Transverse colon (tissue), 4 donors: ENCODE data around the gene RICTOR. TPM values are rescaled to one million over a fixed set of nuclear protein-coding genes. Genes with fewer than 3 reads are reported as not detected.

Experiments
- DNase-seq: peaks from one replicate; pipeline ENCODE4 v3.0.0-alpha.2; 2019
- H3K27ac ChIP-seq, 4 donors: fragments of 200-600 bp; sonication (generic); 2 replicates each; pipeline ENCODE4 v1.5.1; 2016 to 2018; ENCODE audit warnings: inconsistent platforms in 4 of 4
- H3K27me3 ChIP-seq: fragments of 200-600 bp; sonication (generic); 2 replicates; pipeline ENCODE4 v1.5.1; 2017; ENCODE audit warnings: inconsistent platforms
- H3K36me3 ChIP-seq, 4 donors: fragments of 200-600 bp; sonication (generic); 2 replicates each; pipeline ENCODE4 v1.5.1; 2017 to 2019; ENCODE audit warnings: inconsistent platforms in 4 of 4
- H3K4me1 ChIP-seq, 4 donors: fragments of 200-600 bp; sonication (generic); 2 replicates each; pipeline ENCODE4 v1.5.1; 2017 to 2020; ENCODE audit warnings: inconsistent platforms in 4 of 4
- H3K4me3 ChIP-seq, 4 donors: fragments of 200-600 bp; sonication (generic); 1 replicate in 1 of 4; 2 replicates in 3 of 4; pipeline versions ENCODE4 v1.5.1 to v1.6.1; 2017 to 2019; ENCODE audit warnings: inconsistent platforms in 4 of 4
- H3K9me3 ChIP-seq, 2 donors: fragments of 200-600 bp; sonication (generic); 2 replicates each; pipeline ENCODE4 v1.5.1; 2017 to 2019; ENCODE audit warnings: inconsistent platforms in 2 of 2
- EP300 ChIP-seq: sonication (generic); formaldehyde crosslinking; IDR thresholded peaks from one replicate; pipeline ENCODE4 v1.6.1; 2017; ENCODE audit warnings: antibody characterized with exemption, low read depth
- POLR2A ChIP-seq: fragments of 450-650 bp; IDR thresholded peaks from one replicate; pipeline ENCODE4 v1.6.1; 2016; ENCODE audit warnings: antibody characterized with exemption, mild to moderate bottlenecking, moderate library complexity
- POLR2AphosphoS5 ChIP-seq, 3 donors: sonication (generic); formaldehyde crosslinking; IDR thresholded peaks; one replicate each; pipeline ENCODE4 v1.6.1; 2016; ENCODE audit warnings: antibody characterized with exemption in 3 of 3
- WGBS, 2 donors: methylation state at CpG; one replicate each; pipeline ENCODE4 v1.1.5; 2018; ENCODE audit warnings: low coverage in 1 of 2; 5-methylcytosine and 5-hydroxymethylcytosine counted together
- in situ Hi-C, 4 donors: fragments of 200-750 bp; cut with MboI; loops; one replicate each; pipeline versions ENCODE4 v1.15.0 to v1.15.1; 2017; ENCODE audit warnings: low sequenced_read_pairs in 3 of 4, low pct_ligation_motif_present in 1 of 4, low pct_unique_long_range_greater_than_20kb in 1 of 4
- intact Hi-C: fragments of 100-400 bp; cut with DNase I; formaldehyde crosslinking; loops from one replicate; pipeline ENCODE4 v1.15.1; 2023; ENCODE audit warnings: low total_unique reads
- total RNA-seq, 4 donors: library from RNA; depleted of rRNA; stranded (reverse); fragments of >200 nt; gene quantifications; one replicate each; pipeline ENCODE4 v1.1.0, GENCODE V29; 2016
- TF ChIP-seq, protein P1 (sequence below), 5 experiments: fragments of 200-600 bp in 3 of 5; fragments of 450-650 bp in 2 of 5; sonication (generic) in 3 of 5; IDR thresholded peaks; 1 replicate in 2 of 5; 2 replicates in 3 of 5; pipeline ENCODE4 v1.5.1; 2016 to 2017; ENCODE audit warnings: antibody characterized with exemption in 5 of 5, inconsistent platforms in 3 of 5, mild to moderate bottlenecking in 2 of 5, moderate library complexity in 1 of 5

The RICTOR gene
- total RNA-seq, 4 donors from 2014 or later, result 20.7 to 44.8 (median 25.8) TPM

DNA sequence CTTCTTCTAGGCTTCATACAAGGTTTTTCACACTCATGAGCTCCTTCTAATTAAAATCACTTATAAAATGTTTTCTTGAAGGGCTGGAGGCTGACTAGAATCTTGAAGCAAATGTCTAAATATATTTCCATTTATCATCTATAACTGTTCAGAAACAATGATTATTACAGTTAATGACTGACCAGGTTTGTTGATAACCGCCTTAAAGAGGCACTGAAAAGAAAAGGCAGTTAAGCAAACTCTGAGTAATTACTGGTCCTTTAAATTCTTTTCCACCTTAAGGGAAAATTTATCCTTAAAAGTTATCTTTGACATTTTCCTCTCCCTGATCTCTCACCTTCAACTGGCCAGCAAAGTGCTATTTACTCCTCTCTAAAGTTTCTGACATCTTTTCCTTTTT, 43.2 kb downstream of the RICTOR start:
- Histone ChIP-seq H3K9me3 (peaks cover 0 to 7% of the 10 kb centered on the region in 2 donors), H3K4me3 (no peak overlapping the region), H3K4me1 (peaks cover 0 to 10% (median 0%) of the 10 kb centered on the region in 4 donors), H3K36me3 (no peaks in the 10 kb centered on the region), H3K27me3 (no peaks in the 10 kb centered on the region), H3K27ac (no peak overlapping the region)
- intact Hi-C loops (no loop called here), in situ Hi-C loops (no loop called here)
- DNase-seq, result no peak
- TF ChIP-seq POLR2A (no peak), EP300 (no peak), POLR2AphosphoS5 (IDR thresholded peaks at IDR 0.05) (no peak)
- TF ChIP-seq, protein P1, sequence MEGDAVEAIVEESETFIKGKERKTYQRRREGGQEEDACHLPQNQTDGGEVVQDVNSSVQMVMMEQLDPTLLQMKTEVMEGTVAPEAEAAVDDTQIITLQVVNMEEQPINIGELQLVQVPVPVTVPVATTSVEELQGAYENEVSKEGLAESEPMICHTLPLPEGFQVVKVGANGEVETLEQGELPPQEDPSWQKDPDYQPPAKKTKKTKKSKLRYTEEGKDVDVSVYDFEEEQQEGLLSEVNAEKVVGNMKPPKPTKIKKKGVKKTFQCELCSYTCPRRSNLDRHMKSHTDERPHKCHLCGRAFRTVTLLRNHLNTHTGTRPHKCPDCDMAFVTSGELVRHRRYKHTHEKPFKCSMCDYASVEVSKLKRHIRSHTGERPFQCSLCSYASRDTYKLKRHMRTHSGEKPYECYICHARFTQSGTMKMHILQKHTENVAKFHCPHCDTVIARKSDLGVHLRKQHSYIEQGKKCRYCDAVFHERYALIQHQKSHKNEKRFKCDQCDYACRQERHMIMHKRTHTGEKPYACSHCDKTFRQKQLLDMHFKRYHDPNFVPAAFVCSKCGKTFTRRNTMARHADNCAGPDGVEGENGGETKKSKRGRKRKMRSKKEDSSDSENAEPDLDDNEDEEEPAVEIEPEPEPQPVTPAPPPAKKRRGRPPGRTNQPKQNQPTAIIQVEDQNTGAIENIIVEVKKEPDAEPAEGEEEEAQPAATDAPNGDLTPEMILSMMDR (IDR thresholded peaks at IDR 0.05), result no peak
- 79 to 82% methylated on average over 1 of the region's 1 CpG for WGBS, 2 donors

DNA sequence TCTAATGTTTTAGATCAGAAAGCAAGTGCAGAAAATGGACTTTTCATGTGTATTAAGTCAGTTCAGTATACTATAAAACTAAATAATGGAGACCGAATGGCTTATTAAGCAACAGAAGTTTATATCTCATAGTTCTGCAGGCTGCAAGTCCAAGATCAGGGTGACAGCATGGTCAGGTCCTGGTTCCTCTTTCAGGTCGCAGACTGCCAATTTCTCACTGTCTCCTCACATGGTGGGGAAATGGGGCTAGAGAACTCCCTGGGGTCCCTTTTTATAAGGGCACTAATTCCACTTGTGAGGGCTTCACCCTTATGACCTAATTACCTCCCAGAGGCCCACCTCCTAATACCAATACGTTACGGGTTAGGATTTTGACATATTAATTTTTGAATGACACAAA, 48.7 kb downstream of the RICTOR start:
- intact Hi-C loops, result no loop called here
- WGBS, 2 donors, result 86 to 100% methylated on average over 2 to 4 of the region's 4 CpGs
- Histone ChIP-seq H3K4me3 (no peak overlapping the region), H3K36me3 (no peaks in the 10 kb centered on the region), H3K27me3 (no peaks in the 10 kb centered on the region), H3K9me3 (peaks cover 0 to 7% of the 10 kb centered on the region in 2 donors), H3K27ac (no peak overlapping the region), H3K4me1 (peaks cover 0 to 26% (median 3%) of the 10 kb centered on the region in 4 donors)
- no peak for DNase-seq
- TF ChIP-seq POLR2A (no peak), EP300 (no peak), POLR2AphosphoS5 (IDR thresholded peaks at IDR 0.05) (no peak)
- TF ChIP-seq, protein P1 (IDR thresholded peaks at IDR 0.05), result no peak
- in situ Hi-C loops, result no loop called here

GRCh38 chr5:39024884-39025283, 49.3 kb downstream of the RICTOR start:
- no peak for DNase-seq
- H3K36me3 ChIP-seq, result no peaks in the 10 kb centered on the region
- H3K4me1 ChIP-seq, result peaks cover 0 to 29% (median 3%) of the 10 kb centered on the region in 4 donors
- H3K27ac ChIP-seq, result no peak overlapping the region
- peaks cover 0 to 7% of the 10 kb centered on the region in 2 donors for H3K9me3 ChIP-seq
- no peak for TF ChIP-seq POLR2A
- TF ChIP-seq EP300, result no peak
- TF ChIP-seq, protein P1 (IDR thresholded peaks at IDR 0.05), result no peak
- TF ChIP-seq POLR2AphosphoS5 (IDR thresholded peaks at IDR 0.05), result no peak
- in situ Hi-C loops, result no loop called here
- no peak overlapping the region for H3K4me3 ChIP-seq
- no peaks in the 10 kb centered on the region for H3K27me3 ChIP-seq
- intact Hi-C loops, result no loop called here

DNA sequence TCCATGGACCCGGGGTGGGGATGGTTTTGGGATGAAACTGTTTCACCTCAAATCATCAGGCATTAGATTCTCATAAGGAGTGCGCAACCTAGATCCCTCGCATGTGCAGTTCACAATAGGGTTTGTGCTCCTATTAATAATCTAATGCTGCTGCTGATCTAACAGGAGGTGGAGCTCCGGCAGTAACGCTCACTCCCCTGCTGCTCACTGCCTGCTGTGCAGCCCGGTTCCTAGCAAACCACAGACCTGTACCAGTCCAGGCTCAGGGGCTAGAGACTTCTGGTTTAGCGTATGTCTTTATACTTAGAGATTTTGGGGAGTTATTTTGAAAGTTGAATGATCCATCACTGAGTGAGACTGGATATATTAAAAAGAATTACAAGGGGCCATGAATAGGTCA, 50.2 kb downstream of the RICTOR start:
- intact Hi-C loops, result no loop called here
- DNase-seq, result no peak
- 84 to 86% methylated on average over 7 of the region's 7 CpGs for WGBS, 2 donors

More for the DNA sequence above, 50.2 kb downstream of the RICTOR start:
- in situ Hi-C loops, result no loop called here
- no peaks in the 10 kb centered on the region for H3K27me3 ChIP-seq
- H3K27ac ChIP-seq, result no peak overlapping the region
- H3K9me3 ChIP-seq, result peaks cover 0 to 7% of the 10 kb centered on the region in 2 donors
- no peaks in the 10 kb centered on the region for H3K36me3 ChIP-seq
- H3K4me3 ChIP-seq, result no peak overlapping the region
- H3K4me1 ChIP-seq, result peaks cover 0 to 29% (median 3%) of the 10 kb centered on the region in 4 donors
- TF ChIP-seq, protein P1 (IDR thresholded peaks at IDR 0.05), result no peak
- no peak for TF ChIP-seq POLR2A
- TF ChIP-seq POLR2AphosphoS5 (IDR thresholded peaks at IDR 0.05), result no peak
- no peak for TF ChIP-seq EP300
